Measurements from ENCODE around the gene RSPH3. TPM values are rescaled to one million over a fixed set of nuclear protein-coding genes. Genes with fewer than 3 reads are reported as not detected.
"Not testable (repeated sequence)": the region's sequence is repeated elsewhere in the genome, so short reads cannot be mapped to it uniquely, and the experiment has no call there.

RSPH3 gene
- total and polyA plus RNA-seq, 10 of the 15 experiments (the other 5 are each of a cell fraction or from before 2014, with no cell fraction given): 0.40 to 3.5 (median 1.4) TPM

DNA sequence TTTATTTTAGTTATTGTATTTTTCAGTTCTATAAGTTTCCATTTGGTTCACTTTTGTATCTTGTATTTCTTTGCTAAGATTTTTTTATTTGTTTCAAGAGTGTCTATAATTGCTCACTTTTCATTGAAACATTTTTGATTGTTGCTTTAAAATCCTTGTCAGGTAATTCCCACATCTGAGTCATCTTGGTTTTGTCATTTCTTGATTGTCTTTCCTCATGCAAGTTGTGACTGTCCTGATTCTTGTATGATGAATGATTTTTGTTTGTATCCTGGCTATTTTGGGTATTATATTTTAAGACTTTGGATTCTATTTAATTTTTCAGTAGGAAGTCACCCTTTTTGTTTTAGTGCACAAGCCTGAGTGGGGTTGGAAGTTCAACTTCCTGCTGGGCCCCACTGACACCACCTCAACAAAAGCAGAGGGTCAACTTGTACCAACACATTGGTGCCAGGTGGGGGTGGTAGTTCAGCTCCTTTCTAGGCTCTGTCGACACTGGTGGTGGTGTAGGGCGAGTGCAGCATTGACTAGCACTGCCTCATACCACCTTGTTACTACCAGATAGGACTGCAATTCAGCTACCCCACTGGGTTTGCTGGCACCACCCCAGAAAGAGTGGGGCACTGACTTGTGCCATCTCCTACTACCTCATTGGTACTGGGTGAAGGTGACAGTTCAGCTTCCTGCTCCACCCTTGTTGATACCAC, 8.8 kb downstream of the RSPH3 start (continued):
- TF ChIP-seq, protein P1, sequence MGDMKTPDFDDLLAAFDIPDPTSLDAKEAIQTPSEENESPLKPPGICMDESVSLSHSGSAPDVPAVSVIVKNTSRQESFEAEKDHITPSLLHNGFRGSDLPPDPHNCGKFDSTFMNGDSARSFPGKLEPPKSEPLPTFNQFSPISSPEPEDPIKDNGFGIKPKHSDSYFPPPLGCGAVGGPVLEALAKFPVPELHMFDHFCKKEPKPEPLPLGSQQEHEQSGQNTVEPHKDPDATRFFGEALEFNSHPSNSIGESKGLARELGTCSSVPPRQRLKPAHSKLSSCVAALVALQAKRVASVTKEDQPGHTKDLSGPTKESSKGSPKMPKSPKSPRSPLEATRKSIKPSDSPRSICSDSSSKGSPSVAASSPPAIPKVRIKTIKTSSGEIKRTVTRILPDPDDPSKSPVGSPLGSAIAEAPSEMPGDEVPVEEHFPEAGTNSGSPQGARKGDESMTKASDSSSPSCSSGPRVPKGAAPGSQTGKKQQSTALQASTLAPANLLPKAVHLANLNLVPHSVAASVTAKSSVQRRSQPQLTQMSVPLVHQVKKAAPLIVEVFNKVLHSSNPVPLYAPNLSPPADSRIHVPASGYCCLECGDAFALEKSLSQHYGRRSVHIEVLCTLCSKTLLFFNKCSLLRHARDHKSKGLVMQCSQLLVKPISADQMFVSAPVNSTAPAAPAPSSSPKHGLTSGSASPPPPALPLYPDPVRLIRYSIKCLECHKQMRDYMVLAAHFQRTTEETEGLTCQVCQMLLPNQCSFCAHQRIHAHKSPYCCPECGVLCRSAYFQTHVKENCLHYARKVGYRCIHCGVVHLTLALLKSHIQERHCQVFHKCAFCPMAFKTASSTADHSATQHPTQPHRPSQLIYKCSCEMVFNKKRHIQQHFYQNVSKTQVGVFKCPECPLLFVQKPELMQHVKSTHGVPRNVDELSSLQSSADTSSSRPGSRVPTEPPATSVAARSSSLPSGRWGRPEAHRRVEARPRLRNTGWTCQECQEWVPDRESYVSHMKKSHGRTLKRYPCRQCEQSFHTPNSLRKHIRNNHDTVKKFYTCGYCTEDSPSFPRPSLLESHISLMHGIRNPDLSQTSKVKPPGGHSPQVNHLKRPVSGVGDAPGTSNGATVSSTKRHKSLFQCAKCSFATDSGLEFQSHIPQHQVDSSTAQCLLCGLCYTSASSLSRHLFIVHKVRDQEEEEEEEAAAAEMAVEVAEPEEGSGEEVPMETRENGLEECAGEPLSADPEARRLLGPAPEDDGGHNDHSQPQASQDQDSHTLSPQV (IDR thresholded peaks at IDR 0.05): no peak
- no peak for TF ChIP-seq SUPT20H (IDR thresholded peaks at IDR 0.05; ENCODE audit: borderline replicate concordance, control insufficient read depth, low read depth, low read length)

DNA sequence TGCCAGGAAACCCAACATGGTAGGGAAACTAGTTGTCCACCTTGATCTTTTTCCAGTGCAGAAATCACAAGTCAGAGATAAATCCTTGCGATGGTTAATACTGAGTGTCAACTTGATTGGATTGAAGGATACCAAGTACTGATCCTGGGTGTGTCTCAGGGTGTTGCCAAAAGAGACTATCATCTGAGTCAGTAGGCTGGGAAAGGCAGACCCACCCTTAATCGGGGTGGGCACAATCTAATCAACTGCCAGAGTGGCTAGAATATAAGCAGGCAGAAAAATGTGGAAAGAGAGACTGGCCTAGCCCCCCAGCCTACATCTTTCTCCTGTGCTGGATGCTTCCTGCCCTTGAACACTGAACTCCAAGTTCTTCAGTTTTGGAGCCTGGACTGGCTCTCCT, 10.3 kb downstream of the RSPH3 start:
- BruUV-seq (replicated peaks); H2AFZ ChIP-seq (ENCODE audit: control insufficient read depth, low read depth, low read length); RAD21 ChIA-PET (ENCODE audit: unreplicated experiment); POLR2A ChIA-PET; H4K20me1 ChIP-seq (ENCODE audit: control insufficient read depth, insufficient read depth); H3K4me1 ChIP-seq (ENCODE audit: control insufficient read depth, insufficient read depth, low read length); H3K4me3 ChIP-seq; DNase-seq (ENCODE audit: low read depth, low spot score); H3K79me2 ChIP-seq (ENCODE audit: control insufficient read depth, insufficient read depth, low read length); H3K27ac ChIP-seq (ENCODE audit: control insufficient read depth, insufficient read depth); H3K9me3 ChIP-seq (replicated peaks; ENCODE audit: control insufficient read depth, insufficient read depth, low read length); FAIRE-seq; H3K9ac ChIP-seq (ENCODE audit: control insufficient read depth, insufficient read depth, low read length); H3K27me3 ChIP-seq (replicated peaks in 1 of 2; ENCODE audit: control insufficient read depth in 2 of 2, insufficient read depth in 2 of 2, low read length in 1 of 2); intact Hi-C loops (cut with micrococcal nuclease; ENCODE audit: unreplicated experiment); H3K4me2 ChIP-seq (ENCODE audit: control insufficient read depth, insufficient read depth); H3K36me3 ChIP-seq (ENCODE audit: control insufficient read depth in 2 of 2, insufficient read depth in 2 of 2, low read length in 1 of 2); in situ Hi-C loops (cut with MboI); ATAC-seq; CTCF ChIA-PET: not testable (repeated sequence)
- SMC1A ChIA-PET (ENCODE audit: uncharacterized antibody, unreplicated experiment): interaction anchor here (1.0 kb wide), 1 partner anchor 10 kb away, joined by 4 read pairs; the partner anchor contains the start of gene RSPH3
- 96% methylated on average over 2 of the region's 2 CpGs for WGBS (ENCODE audit: insufficient coverage, insufficient replicate concordance, low lambda C conversion rate, missing lambda C conversion rate)

Data from GM12878 (cell line).